ENCODE measurements around the gene ZNF816. TPM values are rescaled to one million over a fixed set of nuclear protein-coding genes. Genes with fewer than 3 reads are reported as not detected.
"Not testable (repeated sequence)": the region's sequence is repeated elsewhere in the genome, so short reads cannot be mapped to it uniquely, and the experiment has no call there.

ZNF816 gene
- total and polyA plus RNA-seq, 3 donors from 2014 or later: 3.1 to 14.9 (median 6.9) TPM

- Histone ChIP-seq H3K4me3 (peak overlapping the region; percentile 64 to 75), H3K4me1 (no peaks in the 10 kb centered on the region), H3K27me3 (no peaks in the 10 kb centered on the region), H3K27ac (peak overlapping the region; percentile 29 to 80), H3K36me3 (ENCODE audit: low read depth, missing control alignments) (no peaks in the 10 kb centered on the region), H3K9me3 (no peaks in the 10 kb centered on the region)
- WGBS, 2 donors: 0 to 1% methylated on average over 23 to 43 of the region's 43 CpGs
- peak; percentile 94 for DNase-seq
- TF ChIP-seq CTCF (IDR thresholded peaks at IDR 0.05): no peak
- no peak for TF ChIP-seq POLR2A (IDR thresholded peaks at IDR 0.05)
- intact Hi-C loops (cut with DNase I; ENCODE audit: low total_unique reads): no loop called here
Measured at GRCh38 chr19:52942386-52943133, 20.1 kb downstream of the ZNF816 start.

- intact Hi-C loops (cut with DNase I; ENCODE audit: low total_unique reads): no loop called here
- Histone ChIP-seq H3K36me3 (ENCODE audit: low read depth, missing control alignments) (no peaks in the 10 kb centered on the region), H3K9me3 (no peaks in the 10 kb centered on the region), H3K27me3 (no peaks in the 10 kb centered on the region), H3K4me3 (peak overlapping the region; percentile 64 to 75), H3K27ac (peak overlapping the region; percentile 29 to 80), H3K4me1 (no peaks in the 10 kb centered on the region)
- 0 to 1% methylated on average over 26 of the region's 26 CpGs for WGBS, 2 donors
- DNase-seq: peak; percentile 28
- no peak for TF ChIP-seq CTCF (IDR thresholded peaks at IDR 0.05)
- TF ChIP-seq POLR2A (IDR thresholded peaks at IDR 0.05): no peak
Measured at GRCh38 chr19:52941941-52942385, 20.7 kb downstream of the ZNF816 start.

- Histone ChIP-seq H3K27ac (peak overlapping the region in 1 of 2 donors; percentile 80), H3K4me3 (peak overlapping the region; percentile 64 to 75)
- H3K27me3 ChIP-seq; H3K36me3 ChIP-seq (ENCODE audit: low read depth, missing control alignments); DNase-seq; intact Hi-C loops (cut with DNase I; ENCODE audit: low total_unique reads); H3K4me1 ChIP-seq; H3K9me3 ChIP-seq: not testable (repeated sequence)
- 31 to 42% methylated on average over 2 of the region's 2 CpGs for WGBS, 2 donors
Measured at GRCh38 chr19:52941523-52941922, 21.2 kb downstream of the ZNF816 start.

GRCh38 chr19:52940905-52941304 is 21.8 kb downstream of the ZNF816 start:
- H3K9me3 ChIP-seq; H3K27ac ChIP-seq; H3K4me3 ChIP-seq; intact Hi-C loops (cut with DNase I; ENCODE audit: low total_unique reads); DNase-seq; H3K4me1 ChIP-seq; H3K27me3 ChIP-seq; H3K36me3 ChIP-seq (ENCODE audit: low read depth, missing control alignments): not testable (repeated sequence)
- WGBS, 2 donors: 60 to 82% methylated on average over 5 of the region's 5 CpGs

- intact Hi-C loops (cut with DNase I; ENCODE audit: low total_unique reads): no loop called here
- Histone ChIP-seq H3K9me3 (no peaks in the 10 kb centered on the region), H3K4me1 (no peaks in the 10 kb centered on the region), H3K36me3 (ENCODE audit: low read depth, missing control alignments) (no peaks in the 10 kb centered on the region), H3K27me3 (no peaks in the 10 kb centered on the region), H3K27ac (no peak overlapping the region), H3K4me3 (no peak overlapping the region)
- no peak for DNase-seq
- TF ChIP-seq CTCF (IDR thresholded peaks at IDR 0.05): no peak
- TF ChIP-seq POLR2A (IDR thresholded peaks at IDR 0.05): no peak
- WGBS, 2 donors: 60 to 73% methylated on average over 5 of the region's 5 CpGs
Measured at GRCh38 chr19:52938761-52939160, 23.9 kb downstream of the ZNF816 start.

GRCh38 chr19:52936954-52937325 is 25.7 kb downstream of the ZNF816 start:
- Histone ChIP-seq H3K27me3 (no peaks in the 10 kb centered on the region), H3K4me3 (no peak overlapping the region), H3K9me3 (no peaks in the 10 kb centered on the region), H3K4me1 (no peaks in the 10 kb centered on the region), H3K27ac (no peak overlapping the region), H3K36me3 (ENCODE audit: low read depth, missing control alignments) (no peaks in the 10 kb centered on the region)
- intact Hi-C loops (cut with DNase I; ENCODE audit: low total_unique reads): no loop called here
- DNase-seq: no peak
- TF ChIP-seq CTCF (IDR thresholded peaks at IDR 0.05) (no peak), POLR2A (IDR thresholded peaks at IDR 0.05) (no peak)
- WGBS, 2 donors: 86 to 88% methylated on average over 7 of the region's 7 CpGs
